HG03520 (cell line): Measurements from ENCODE around the gene CCND1.

Experiments used
- ATAC-seq: cut with Tn5 transposase; IDR thresholded peaks from one replicate; pipeline ENCODE4 v1.9.1; 2021; ENCODE audit warnings: mild to moderate bottlenecking, moderate library complexity; ENCODE audit not compliant: unreplicated experiment

The CCND1 gene

GRCh38 chr11:69640260-69640994 is 529 bp upstream of the CCND1 start:
- ATAC-seq, result no peak

- ATAC-seq, result no peak
Measured at GRCh38 chr11:69641681-69642548, 959 bp downstream of the CCND1 start.

- no peak for ATAC-seq
Measured at GRCh38 chr11:69642549-69642912, 1.6 kb downstream of the CCND1 start.

GRCh38 chr11:69642913-69643632 is 2.1 kb downstream of the CCND1 start:
- ATAC-seq, result no peak

GRCh38 chr11:69643646-69644045 is 2.7 kb downstream of the CCND1 start:
- ATAC-seq, result no peak

- ATAC-seq, result no peak
Measured at GRCh38 chr11:69644071-69644961, 3.4 kb downstream of the CCND1 start.

GRCh38 chr11:69644962-69645675 is 4.2 kb downstream of the CCND1 start:
- ATAC-seq, result no peak

GRCh38 chr11:69645801-69646492 is 5.0 kb downstream of the CCND1 start:
- no peak for ATAC-seq

GRCh38 chr11:69646493-69647389 is 5.8 kb downstream of the CCND1 start:
- ATAC-seq, result no peak

- ATAC-seq, result no peak
Measured at GRCh38 chr11:69647390-69647748, 6.4 kb downstream of the CCND1 start.

GRCh38 chr11:69647761-69648497 is 7.0 kb downstream of the CCND1 start:
- no peak for ATAC-seq

GRCh38 chr11:69648679-69649575 is 8.0 kb downstream of the CCND1 start:
- ATAC-seq, result no peak

- no peak for ATAC-seq
Measured at GRCh38 chr11:69649576-69649900, 8.6 kb downstream of the CCND1 start.

- no peak for ATAC-seq
Measured at GRCh38 chr11:69650081-69650831, 9.3 kb downstream of the CCND1 start.

- ATAC-seq, result no peak
Measured at GRCh38 chr11:69650832-69651344, 9.9 kb downstream of the CCND1 start.
